Hematopoietic multipotent progenitor cell treated with erythropoietin and hydrocortisone succinate and interleukin-3 and kit ligand, for 8 days (in vitro differentiated cells): Measurements from ENCODE around the gene LAMB4.

ENCODE experiments used
- DNase-seq: peaks from one replicate; pipeline ENCODE4 v3.0.0-alpha.2; 2015

Gene LAMB4

DNA sequence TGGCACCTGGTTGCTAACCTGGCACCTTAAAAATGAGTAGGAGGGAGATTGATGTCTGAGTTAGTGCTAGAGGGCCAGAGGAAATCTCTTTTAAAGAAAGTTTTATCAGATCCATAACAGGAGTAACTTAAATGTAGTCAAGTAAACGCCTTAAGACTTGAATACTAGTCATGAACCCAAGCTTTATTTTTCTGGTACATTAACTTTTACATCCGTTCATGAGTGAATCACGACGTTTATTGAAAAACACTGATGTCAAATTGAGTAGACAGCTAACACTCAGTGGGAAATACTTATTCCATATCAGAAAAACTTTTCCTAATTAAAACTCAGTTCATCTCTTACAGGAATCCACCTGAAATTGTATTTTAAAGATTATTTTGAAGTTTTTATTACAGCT is 120.3 kb downstream of the LAMB4 start:
- DNase-seq = no peak

DNA sequence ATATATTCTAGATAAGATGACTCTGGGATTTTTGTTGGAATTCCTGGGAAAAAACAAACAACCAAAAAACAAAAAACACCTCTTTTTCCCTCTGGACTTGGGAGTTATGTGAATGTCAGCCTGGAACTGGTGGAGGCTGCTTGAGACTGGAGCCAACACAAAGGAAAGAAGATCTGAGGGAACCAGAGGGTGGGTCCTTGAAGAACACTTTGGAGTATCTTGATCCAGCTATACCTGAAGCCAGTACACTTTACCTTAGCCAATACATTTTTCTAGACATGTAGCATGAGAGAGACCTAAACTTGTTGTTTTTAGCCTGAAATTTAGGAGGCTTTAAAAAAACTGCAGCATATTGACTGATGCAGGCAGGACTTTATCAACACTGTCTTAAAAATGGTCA is 121.3 kb downstream of the LAMB4 start:
- no peak for DNase-seq

DNA sequence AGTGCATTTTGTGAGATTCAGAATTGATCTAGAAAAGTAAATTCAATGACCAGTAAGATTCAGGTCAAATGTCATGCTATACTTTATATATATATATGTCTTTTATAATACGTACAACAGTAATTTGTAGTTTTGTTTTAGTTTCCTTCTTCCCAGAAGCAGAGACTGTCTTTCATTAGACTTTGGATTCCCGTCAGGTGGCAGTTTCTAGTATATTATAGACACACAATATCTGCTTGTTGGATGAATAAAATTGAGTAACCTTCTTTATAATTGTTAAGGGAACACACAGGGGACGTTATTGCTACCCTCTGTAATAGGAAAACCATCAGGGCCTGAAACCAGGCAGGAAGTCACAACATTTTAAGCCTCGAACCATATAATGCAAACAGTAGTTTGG is 121.9 kb downstream of the LAMB4 start:
- DNase-seq = no peak

DNA sequence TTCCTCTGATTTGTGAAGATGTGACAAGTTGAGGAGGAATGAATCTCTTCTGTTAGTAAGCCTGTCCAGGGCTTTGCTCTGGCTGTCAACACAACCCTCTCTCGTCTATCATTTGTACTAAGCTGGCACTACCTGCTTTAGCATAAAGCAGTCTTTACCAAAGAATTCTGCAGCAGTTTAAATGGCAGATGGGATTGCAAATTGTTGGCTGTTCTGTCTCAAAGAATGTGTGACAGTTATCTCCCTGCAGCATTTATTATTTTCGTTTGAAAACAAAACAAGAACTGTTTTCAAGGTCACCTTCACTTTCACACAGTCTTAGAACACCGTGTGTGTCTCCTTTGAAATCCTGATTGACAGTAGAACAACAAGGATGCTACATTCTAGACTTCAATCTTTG is 122.4 kb downstream of the LAMB4 start:
- no peak for DNase-seq

DNA sequence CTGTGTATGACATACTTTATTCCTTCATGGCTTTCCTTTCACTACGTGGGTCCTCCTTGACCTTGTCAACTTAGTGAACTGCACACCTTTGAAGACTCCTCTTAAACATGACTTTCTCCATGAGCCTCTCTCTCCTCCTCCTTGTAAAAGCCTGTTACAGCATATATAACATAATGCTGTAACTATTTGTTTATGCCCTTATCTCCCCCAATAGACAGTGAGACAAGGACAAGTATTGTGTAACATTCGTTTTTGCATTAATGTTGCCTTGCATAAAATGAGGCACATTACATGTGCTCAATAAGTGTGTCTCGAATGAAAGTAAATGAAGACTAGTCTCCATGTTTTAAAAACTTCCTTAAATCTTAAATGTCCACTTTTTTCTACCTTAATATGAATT is 122.9 kb downstream of the LAMB4 start:
- DNase-seq = no peak

DNA sequence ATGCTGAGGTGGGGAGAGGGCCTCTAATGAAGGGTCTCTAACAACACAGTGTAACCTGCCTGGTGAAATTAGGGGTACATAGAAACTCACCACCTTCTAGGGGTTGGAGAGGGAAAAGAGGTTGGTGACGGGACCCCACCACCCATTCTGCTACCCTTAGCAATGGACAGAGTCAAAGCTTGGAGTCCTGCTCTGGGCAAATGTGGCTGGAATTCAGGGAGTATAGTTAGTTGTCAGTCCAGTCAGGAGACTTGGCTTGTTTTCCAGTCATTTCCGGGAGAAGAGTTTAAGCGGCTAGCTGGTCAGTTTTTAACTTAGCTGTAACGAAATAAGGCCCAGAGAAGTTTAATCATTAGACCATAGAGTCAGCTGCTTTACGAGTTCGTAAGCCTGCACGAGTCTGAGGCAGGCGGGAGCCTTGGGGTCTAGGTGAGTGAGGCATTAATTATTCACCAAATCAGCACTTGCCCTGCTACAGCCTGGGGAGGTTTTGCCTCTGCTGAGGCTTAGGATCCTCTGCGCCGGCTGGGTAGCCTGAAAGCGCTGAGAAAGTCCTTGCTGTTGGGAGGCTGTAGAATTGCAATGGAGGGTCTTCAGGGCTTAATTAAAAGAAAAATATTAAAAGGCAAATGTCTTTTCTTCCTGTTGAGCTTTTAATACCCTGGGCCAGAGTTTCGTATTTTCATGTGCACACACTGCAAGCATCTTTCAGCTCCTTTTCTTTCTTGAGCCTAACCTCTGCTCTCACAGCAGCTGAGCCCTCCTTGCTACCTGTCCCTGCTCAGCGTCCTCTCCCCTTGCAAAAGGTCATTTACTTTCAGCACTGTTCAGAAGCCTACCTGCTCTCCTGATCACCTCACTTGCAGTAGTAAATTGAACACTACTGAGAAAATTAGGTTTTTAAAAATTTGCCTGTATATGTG is 125.7 kb downstream of the LAMB4 start:
- no peak for DNase-seq

DNA sequence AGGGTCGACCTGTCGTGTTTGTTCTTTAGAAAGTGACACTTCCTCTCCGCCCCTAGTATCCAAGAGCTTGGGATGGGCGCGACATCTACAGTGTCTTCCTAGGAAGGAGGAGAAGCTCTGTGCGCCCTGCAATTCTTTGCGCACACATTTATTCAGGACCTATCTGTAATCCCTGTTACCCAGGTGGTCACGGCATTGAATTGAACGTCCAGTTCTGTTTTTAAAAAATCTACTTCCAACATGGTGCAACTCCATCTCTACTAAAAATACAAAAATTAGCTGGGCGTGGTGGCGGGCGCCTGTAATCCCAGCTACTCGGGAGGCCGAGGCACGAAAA is 126.6 kb downstream of the LAMB4 start:
- DNase-seq = no peak

DNA sequence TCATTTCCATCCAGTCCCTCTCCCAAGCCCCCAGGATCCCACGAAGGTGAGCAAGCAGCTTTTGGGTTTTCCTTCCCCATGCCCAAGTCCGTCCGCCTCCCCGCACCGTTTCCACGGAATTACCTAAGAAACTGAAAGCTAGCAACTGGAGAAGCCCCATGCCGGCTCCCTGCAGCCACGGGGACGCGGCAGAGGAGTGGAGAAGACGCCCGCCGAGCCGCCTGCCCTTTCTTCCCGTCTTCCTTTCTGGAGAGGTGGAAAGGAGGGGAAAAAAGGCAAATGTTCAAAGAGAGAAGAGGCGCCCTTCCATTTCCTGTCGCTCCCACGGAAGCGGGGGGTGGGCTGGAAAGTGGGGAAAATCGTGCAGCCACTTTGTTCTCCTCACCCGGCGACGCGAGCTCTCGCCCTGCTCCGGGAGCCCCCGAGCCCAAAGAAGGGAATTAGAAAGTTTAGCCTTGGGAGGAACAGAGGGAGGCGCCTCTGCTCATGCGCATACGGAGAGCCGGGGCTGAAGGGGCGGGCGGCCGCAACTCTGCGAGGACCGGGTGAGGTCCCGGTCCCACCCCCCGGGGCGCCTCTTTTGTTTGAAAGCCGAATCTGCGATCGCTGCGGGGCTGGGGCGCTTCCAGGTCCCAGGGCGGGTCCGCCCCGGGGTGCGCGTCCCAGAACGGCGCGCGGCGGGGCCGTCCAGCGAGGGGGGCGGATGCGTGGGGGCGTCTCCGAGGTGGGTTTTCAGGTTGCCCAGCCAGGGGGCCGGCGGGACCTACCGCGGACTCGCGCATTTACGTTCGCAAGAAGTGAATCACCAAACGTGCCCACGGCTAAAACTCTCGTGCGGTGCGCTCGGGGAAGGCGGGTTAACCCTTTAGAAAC is 127.2 kb downstream of the LAMB4 start, which contains the start of gene LAMB1:
Gene LAMB1, minus strand, starts transcription at position 436 of the 873 bp plus-strand sequence. Its CDS starts 276 bp downstream, at position 160.
- no peak for DNase-seq

DNA sequence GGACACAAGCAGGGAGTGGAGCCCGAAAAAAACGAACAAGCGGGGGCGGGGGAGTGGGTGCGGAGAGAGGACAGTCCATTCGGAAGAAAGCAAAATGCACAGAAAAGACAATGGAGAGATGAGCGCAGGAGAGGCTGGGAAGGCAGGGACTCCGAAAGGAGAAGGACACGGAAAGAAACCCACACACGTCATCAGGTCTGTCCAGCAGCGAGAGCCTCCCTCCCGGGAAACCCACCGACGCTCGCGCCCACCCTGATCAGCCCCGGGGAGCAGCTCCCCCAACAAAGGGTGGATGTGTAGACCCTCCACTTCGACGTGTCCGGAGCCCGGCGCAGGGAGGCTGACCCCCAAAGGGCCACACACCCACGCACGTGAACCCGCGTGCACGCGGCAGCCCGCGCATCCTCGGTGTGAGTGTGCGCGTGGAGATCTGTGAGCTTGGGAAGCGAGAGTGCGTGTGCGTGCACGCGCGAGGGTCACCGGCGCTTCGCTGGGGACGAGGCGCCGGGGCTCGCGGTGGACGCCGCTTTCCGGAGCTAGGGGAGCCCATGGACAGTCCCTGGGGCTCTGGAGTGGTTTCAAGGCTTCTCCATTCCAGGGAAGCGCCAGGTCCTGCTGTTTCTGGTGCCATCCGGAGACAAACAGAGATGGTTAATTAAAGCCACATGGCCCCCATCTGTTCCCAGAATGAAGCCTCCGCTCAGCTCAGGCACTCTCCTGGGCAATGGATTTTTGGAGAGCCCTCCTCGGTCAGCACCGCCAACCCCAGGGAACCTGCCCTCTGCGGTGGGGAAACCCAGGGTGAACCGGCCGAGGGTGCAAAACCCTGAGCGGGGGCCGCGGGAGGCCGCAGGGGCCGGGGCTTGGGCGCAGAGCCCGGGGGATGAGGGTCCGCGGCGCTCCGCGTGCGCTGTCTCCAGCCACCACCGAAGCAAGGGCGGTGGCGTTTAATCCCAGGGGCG is 128.1 kb downstream of the LAMB4 start:
- DNase-seq = no peak

DNA sequence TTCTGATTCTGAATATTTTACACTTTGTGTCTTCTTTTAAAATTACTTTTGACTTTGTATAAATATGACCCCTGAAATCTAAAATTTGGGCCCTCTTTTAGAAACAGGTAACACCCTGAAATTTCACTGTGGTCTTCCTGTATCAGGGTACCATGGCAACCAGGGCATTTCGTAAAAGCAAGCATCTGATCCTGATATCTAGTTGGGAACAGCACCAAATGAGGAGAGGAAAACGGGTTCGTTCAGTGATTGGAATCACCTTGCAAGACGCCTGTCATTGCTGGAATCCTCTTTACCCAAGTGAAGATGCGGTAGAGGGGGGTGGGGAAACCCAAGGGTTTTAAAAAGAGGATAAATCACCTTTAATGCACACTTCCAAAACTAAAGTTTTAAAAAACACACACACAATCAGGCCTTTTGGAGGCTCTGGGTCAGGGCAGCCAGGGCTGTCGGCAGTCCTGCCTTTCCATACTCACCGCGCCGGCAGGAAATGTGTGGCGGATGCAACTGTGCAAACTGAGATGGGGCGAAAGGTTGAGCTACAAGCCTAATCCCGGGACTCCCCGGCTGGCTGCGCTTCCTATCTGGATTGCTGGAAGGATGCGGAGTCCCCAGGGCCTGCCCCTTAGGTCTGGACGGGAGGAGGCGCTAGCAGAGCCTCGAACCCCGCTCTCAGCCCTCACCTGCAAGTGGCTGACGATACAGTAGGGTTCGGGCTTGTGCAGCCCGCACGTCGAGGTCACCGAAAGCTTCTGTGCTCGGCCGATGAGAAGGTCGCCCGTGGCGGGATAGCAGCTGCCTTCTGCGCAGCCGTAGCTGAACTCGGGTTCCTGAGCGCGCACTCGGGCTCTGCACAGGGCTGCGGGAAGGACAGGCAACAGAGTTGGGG is 129.0 kb downstream of the LAMB4 start:
- DNase-seq = no peak

DNA sequence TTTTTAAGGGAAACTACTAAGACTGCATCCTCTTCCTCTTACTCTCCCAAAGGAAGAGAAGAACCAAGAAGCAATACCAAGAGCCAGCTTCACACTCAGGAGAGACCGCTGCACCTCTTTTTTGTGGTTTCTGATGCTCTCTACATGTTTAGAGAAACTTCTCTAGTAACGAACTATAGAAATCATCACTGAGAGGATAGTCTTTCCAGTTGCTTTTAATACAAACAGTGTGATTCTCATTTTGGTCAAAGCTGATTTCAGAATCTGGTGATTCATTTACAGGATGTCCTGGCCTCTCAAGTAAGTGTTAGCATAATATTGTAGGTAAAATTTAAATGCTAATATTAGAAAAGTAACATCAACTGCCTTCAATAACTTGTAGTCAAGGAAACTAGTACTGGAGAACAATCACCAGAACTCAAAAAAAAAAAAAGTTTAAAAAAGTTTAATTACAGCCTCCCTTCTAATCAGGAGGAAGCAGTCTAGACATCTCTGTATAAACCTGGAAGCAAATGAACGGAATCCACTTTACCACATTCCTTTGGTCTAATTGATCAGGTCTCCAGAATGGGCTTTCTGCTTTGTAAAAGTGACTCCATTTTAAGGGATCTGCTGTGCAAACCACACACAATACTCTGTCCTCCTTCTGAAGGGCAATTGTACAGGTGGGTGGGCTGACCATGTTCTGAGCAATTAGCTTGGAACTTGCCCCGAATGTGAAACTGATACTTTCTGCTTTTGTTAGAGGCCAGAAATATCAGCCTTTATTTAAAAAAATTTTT is 130.2 kb downstream of the LAMB4 start:
- DNase-seq = no peak

DNA sequence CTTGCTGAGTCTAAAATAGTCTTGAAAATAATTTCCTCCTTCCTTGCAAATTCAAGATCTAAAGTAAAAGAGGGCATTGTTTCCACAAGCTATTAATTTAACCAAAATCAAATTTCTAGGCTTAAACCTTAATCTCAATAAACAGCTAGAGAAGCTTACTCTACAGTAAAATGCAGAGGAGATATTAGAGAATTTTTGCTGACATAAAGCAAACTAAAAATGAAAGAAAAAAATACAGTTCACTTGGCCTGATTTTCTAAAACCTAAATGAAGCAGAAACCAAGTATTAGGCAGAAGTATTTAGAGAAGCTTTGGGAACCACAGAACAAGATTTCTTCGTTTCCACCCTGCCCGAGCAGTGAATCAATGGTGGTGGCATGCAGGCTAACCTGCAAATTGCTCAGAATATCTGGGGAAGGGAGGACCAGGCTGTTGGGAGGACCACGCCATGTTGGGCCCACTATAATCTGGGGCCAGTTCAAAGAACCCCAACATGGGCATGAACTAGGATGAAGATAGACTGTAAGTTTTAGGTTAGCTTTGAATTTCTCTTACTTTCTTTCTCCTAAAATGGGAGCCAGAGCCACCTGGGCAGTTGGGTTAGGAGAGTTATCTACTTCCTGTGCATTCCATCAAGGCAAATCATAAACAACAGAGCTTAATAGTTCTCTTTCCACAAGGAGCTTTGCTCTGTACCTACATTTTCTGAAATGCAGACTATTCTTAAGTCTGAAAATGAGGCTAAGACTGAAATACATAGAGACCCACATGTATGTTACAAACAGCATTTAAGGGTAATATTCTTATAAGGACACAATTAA is 131.3 kb downstream of the LAMB4 start:
- DNase-seq = no peak

DNA sequence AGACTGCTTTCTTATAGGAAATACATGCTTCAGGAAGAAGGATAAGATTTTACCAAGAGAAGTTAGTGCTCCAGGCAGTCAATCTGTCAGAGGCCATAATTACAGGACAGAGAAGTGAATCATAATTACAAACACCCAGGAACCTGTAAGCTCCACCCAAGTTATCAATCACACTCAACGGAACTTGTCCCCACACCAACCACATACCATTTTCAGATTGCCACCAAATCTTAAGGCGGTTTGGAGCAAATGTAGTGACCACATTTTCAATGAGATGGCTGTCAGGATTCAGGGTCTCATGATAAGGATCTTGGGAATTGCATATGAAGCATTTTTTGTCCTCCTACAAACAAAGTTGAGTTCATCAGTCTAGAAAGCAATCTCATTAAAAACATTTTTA is 132.0 kb downstream of the LAMB4 start:
- DNase-seq = no peak

DNA sequence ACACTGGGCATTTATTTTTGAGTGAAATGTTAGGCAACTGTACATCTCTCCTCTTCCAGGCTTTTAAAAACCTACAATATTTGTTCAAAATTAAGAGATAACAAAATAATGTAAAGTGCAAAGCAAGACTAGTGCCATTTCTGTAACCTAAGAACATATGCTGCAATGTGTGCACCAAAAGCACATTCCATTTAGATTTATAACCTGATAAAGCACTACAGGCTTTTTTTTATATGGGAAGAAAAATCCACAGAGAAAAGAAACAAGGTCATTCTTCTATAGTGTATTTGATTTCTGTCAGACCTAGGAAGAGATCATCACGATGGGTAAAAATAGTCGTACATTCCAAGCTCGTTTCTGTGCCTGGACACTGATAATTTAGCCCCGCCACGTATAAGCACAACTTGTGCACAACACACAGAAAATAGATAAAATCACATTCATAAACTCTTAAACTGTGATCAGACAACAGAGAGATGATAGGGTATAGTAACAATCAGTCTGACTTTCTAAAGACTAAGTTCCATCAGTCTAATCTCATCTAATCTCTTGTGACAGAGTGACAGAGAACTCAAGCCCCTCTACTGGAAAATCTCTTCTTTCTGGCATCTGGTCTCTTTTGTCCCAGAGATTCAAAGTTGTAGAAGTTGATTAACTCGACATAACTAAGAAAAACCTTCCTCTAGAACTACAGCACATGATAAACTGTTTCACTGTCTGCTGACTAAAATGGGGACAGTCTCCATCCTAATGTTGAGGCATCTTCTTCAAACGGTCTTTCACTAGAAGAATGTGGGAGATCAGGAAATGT is 133.9 kb downstream of the LAMB4 start:
- no peak for DNase-seq

DNA sequence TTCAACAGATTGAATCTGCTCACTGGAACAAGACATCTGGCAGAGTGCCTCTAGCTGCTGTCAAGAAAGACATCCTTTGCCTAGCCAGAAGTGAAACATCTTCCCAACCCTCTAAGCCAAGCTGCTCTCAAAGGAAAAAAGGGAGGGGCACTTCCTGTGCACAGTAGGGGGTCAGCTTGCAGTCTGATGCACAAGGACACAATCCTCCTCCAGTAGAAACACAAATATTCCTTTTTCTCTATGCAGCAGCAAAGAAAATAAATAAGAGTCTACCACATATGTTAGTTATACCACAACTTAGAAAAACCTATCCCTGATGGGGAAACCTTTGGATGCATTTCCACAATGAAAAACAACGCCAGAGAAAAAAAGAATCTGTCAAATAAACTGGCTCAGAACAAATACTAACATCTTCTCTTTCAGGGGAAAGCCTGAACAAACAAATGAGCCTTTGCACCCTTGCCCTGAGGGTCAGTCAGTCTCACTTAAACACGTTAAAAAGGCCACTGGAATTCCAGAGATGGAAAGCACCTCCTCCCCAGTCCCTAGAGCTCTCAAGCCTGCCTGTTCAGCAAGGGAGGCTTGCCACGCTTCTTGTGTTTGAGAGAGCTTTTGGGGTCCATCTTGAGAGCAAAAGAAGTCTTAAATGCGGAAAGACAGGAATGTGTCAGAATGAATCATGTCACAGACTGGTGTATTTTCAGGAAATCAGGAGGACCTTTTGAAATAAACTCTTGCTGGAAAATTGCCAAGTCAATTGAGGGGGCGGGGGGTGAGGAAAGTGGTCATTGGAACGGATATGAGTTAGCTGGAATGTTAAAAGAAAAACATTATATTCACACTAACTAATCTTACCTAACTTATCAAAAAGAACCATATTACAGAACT is 134.7 kb downstream of the LAMB4 start:
- no peak for DNase-seq

DNA sequence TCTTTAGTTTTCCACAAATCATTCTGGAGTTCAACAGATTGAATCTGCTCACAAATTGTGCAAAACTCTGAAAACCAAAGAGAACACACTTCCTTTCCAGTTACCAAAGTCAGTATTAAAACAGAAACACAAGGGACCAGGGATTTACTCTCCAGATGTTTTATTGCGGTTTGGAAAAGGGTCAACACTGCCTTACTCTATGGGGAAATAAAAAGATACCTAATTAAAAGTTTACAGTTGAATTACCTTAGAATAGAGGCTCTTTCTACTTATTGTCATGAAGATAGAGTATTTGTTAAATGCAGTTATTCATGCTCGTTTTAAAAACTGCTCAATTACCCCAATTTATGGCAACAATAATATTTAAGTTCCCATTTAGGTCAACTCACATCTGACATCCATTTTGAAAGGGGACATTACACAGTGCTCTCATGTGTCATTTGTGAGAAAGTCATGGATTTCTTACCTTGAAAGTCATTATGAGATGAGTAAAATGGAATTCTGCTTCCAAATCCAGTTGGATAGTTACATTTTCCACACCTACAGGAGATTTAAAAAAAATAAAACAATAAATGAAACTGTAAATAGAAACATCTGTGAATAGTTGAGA is 135.6 kb downstream of the LAMB4 start:
- no peak for DNase-seq

DNA sequence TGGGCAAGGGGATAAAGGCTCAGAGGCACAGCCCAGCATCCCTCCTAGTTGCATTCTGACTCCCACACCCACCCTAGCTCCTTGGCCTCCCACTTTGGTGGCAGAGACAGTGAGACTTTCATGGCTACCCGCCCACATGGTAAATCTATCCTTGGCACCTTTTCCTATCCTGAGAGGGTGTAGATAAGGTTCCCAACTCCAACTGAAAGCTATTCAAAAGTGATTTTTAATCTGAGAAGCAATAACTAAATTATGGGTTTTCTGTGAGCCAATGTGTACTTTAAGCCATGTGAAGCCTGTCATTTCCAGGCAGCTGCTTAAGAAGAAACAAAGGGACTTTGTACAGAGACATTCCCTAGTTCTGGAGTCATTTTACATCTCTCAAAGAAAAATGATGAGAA is 136.3 kb downstream of the LAMB4 start:
- no peak for DNase-seq
